ENCODE measurements around the gene GSG1.

The GSG1 gene

DNA sequence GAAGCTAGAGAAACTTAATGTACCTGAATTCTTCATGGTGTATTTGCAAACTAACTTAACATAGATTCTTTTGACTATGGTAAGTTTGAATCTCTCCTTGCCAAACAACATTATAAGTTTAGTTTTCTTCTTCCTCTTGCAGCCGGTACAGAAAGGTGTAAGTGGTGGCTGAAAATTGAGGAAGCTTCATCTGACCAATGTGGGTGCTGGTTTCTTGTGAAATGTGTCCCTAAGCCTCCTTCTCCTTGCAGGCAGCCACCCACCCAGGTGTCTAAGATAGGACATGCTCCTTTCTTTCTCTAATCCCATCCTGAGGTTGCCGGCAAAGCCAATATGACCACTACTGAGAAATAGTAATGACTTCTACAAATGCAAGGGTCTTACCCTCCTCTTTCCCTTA lies 20.6 kb downstream of the GSG1 start:
- DNase-seq (ENCODE audit: low spot score in 2 of 2) (no peak), ATAC-seq (replicated peaks; ENCODE audit: extremely low read depth, poor library complexity, severe bottlenecking) (no peak)
- no peaks in the 10 kb centered on the region for H3K4me1 Mint-ChIP-seq
- no peak overlapping the region for H3K27ac Mint-ChIP-seq (ENCODE audit: low read depth)
- peaks cover 5% of the 10 kb centered on the region for H3K36me3 Mint-ChIP-seq (ENCODE audit: insufficient read depth)
- H3K27me3 Mint-ChIP-seq = no peaks in the 10 kb centered on the region
- no peak overlapping the region for H3K4me3 Mint-ChIP-seq
- H3K9me3 Mint-ChIP-seq = no peaks in the 10 kb centered on the region

DNA sequence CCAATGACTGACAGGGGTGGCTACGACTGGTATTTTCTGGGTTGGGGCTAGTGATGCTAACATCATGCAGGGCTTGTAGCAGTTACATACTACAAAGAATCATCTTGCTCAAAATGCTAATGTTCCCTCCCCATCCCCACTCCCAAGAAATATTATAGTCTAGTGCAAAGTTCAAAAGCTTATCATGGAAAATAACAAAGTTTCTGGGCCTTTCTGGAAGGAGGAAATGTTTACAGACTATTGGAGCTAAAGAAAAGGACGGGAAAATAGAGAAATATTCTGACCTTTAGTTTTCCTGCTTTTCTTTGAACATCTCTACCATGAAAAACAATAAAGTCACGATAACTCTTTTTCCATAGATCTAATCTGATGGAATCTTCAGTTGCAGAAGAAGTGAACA lies 23.2 kb downstream of the GSG1 start:
- no peaks in the 10 kb centered on the region for H3K9me3 Mint-ChIP-seq

DNA sequence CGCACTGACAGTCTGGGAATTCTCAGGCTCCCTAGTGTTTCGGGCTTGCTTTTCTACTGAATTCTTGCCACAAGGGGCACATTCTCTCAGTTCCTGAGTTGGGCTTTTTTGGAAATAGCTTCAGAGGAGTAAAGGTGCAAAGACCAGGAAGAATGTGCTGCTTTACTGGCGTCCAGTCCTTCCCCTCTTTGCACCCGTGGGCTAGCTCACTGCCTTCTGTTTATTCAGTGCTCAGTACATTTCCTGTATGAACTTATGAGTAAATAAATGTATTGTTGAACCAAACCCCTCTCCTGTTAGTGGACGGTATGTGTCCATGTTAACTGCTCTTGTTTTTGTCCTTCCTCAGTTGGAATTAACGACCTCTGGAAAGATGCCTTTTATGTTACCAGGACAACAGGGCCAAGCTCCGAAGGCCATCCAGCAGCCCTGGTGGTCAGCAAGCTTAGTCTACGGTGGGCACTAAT lies 24.0 kb downstream of the GSG1 start:
- no peaks in the 10 kb centered on the region for H3K27me3 Mint-ChIP-seq
- H3K27ac Mint-ChIP-seq (ENCODE audit: low read depth) = no peak overlapping the region
- ATAC-seq (replicated peaks; ENCODE audit: extremely low read depth, poor library complexity, severe bottlenecking) (no peak), DNase-seq (ENCODE audit: low spot score in 2 of 2) (no peak)
- H3K36me3 Mint-ChIP-seq (ENCODE audit: insufficient read depth) = peaks cover 5% of the 10 kb centered on the region
- H3K9me3 Mint-ChIP-seq = no peaks in the 10 kb centered on the region
- H3K4me3 Mint-ChIP-seq = no peak overlapping the region
- no peaks in the 10 kb centered on the region for H3K4me1 Mint-ChIP-seq

More for the DNA sequence above, 23.2 kb downstream of the GSG1 start:
- Mint-ChIP-seq H3K27me3 (no peaks in the 10 kb centered on the region), H3K36me3 (ENCODE audit: insufficient read depth) (peaks cover 5% of the 10 kb centered on the region), H3K4me1 (no peaks in the 10 kb centered on the region), H3K27ac (ENCODE audit: low read depth) (no peak overlapping the region), H3K4me3 (no peak overlapping the region)
- DNase-seq (ENCODE audit: low spot score in 2 of 2) (no peak), ATAC-seq (replicated peaks; ENCODE audit: extremely low read depth, poor library complexity, severe bottlenecking) (no peak)

DNA sequence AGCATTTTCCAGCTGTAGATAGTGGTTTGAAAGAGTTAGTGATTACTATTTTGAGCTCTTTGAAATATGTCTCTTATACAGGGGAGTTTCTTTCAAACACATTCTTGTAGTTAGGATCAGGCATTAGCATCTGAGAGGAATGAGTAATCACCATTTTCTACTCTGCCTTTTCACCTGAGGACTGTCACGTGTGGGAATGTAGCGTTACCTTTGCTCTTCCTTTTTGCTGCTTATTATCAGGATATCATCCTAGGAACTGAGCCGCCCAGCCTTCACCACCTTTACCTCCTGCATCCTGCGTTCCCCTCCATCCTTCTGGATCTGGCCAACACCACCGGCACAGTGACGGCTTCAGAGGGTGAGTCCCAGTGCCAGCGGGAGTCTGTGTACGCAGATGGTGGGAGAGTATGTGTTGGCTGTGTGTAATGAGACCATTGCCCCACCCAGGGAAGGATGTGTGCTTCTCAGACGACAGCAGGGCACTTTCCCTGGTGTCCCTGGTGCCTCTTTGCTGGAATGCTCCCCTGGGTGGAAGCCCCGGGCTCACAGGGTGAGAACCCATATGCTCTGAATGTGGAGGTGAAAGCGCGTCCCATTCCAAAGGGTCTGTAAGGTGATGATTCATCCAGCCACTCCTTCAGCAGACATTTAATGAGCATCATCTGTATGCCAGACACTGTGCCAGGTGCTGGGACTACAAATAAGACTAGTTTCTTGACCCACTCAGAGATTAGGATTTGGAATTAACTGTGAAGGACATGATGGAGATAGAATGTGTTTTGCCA lies 27.5 kb downstream of the GSG1 start:
- Mint-ChIP-seq H3K27me3 (no peaks in the 10 kb centered on the region), H3K4me3 (no peak overlapping the region), H3K36me3 (ENCODE audit: insufficient read depth) (peaks cover 2% of the 10 kb centered on the region), H3K4me1 (no peaks in the 10 kb centered on the region), H3K27ac (ENCODE audit: low read depth) (no peak overlapping the region), H3K9me3 (no peaks in the 10 kb centered on the region)
- ATAC-seq (replicated peaks; ENCODE audit: extremely low read depth, poor library complexity, severe bottlenecking) (no peak), DNase-seq (ENCODE audit: low spot score in 2 of 2) (no peak)

DNA sequence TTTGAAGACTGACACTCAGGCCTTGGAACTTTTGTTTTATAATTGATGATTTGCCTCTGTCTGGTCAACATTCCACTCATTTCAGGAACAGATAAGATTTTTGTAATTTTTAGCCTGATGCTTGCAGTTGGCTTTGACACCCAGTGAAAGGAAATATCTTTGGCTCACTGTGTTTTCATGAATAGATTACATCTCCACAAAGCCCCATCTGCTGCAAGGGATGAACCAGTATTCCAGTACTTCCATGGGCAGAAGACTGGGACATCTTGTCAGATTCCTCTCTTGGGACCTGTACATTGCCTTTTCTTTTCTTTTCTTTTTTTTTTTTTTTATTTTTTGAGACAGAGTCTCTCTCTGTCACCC lies 28.4 kb downstream of the GSG1 start:
- H3K9me3 Mint-ChIP-seq = no peaks in the 10 kb centered on the region
- ATAC-seq (replicated peaks; ENCODE audit: extremely low read depth, poor library complexity, severe bottlenecking) (no peak), DNase-seq (ENCODE audit: low spot score in 2 of 2) (no peak)
- no peak overlapping the region for H3K27ac Mint-ChIP-seq (ENCODE audit: low read depth)
- no peak overlapping the region for H3K4me3 Mint-ChIP-seq
- no peaks in the 10 kb centered on the region for H3K4me1 Mint-ChIP-seq
- peaks cover 2% of the 10 kb centered on the region for H3K36me3 Mint-ChIP-seq (ENCODE audit: insufficient read depth)
- H3K27me3 Mint-ChIP-seq = no peaks in the 10 kb centered on the region

DNA sequence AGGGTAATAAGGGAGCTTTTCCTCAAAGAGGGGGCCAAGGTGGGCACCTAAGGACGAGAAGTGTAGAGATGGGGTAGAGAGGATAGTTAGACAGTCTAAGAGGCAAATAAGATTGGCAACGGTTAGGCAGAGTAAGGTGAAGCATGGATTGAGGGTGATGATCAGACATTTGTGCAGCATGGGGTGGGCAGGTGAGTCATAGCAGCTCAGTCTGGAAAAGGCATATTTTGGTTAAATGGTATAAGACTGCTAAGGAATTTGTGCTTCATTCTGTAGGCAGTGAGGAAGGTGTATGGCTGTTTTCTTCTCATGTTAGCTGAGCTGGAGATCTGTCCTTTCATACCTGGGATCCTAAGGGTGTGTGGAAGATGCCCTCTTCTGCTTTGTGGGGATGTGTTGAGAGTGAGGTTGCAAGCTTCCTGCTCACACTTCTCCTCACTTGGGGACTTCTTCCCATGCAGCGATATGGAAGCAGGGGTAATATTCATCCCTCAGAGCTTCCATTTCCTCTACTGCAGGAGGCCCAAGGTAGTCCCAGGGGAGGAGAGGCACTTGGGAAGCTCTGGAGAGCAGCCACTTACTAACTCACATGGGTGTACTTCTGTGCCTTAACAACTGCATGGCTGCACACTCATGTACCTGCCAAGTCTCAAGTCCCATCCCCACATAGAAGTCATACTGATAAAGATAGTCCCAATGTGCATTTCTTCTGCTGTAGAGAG lies 28.9 kb downstream of the GSG1 start:
- no peaks in the 10 kb centered on the region for H3K36me3 Mint-ChIP-seq (ENCODE audit: insufficient read depth)
- DNase-seq (ENCODE audit: low spot score in 2 of 2) (no peak), ATAC-seq (replicated peaks; ENCODE audit: extremely low read depth, poor library complexity, severe bottlenecking) (no peak)
- H3K27ac Mint-ChIP-seq (ENCODE audit: low read depth) = no peak overlapping the region
- no peaks in the 10 kb centered on the region for H3K9me3 Mint-ChIP-seq
- no peak overlapping the region for H3K4me3 Mint-ChIP-seq
- H3K27me3 Mint-ChIP-seq = no peaks in the 10 kb centered on the region
- H3K4me1 Mint-ChIP-seq = no peaks in the 10 kb centered on the region

DNA sequence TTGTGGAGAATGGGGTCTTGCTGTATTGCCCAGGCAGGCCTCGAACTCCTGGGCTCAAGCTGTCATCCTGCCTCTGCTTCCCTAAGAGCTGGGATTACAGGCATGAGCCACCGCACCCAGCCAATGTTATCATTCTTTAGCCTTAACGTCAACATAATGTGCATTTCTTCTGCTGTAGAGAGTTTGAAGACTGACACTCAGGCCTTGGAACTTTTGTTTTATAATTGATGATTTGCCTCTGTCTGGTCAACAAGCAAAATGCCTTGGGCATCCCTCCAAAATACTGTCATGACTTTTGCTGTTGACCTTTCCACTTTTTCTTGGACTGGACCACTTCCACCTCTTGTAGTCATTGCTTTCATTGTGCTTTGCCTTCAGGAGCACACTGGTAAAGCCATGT lies 30.3 kb downstream of the GSG1 start:
- ATAC-seq (replicated peaks; ENCODE audit: extremely low read depth, poor library complexity, severe bottlenecking) (no peak), DNase-seq (ENCODE audit: low spot score in 2 of 2) (no peak)
- Mint-ChIP-seq H3K9me3 (no peaks in the 10 kb centered on the region), H3K27ac (ENCODE audit: low read depth) (no peak overlapping the region), H3K4me1 (no peaks in the 10 kb centered on the region), H3K36me3 (ENCODE audit: insufficient read depth) (no peaks in the 10 kb centered on the region), H3K27me3 (no peaks in the 10 kb centered on the region), H3K4me3 (no peak overlapping the region)

DNA sequence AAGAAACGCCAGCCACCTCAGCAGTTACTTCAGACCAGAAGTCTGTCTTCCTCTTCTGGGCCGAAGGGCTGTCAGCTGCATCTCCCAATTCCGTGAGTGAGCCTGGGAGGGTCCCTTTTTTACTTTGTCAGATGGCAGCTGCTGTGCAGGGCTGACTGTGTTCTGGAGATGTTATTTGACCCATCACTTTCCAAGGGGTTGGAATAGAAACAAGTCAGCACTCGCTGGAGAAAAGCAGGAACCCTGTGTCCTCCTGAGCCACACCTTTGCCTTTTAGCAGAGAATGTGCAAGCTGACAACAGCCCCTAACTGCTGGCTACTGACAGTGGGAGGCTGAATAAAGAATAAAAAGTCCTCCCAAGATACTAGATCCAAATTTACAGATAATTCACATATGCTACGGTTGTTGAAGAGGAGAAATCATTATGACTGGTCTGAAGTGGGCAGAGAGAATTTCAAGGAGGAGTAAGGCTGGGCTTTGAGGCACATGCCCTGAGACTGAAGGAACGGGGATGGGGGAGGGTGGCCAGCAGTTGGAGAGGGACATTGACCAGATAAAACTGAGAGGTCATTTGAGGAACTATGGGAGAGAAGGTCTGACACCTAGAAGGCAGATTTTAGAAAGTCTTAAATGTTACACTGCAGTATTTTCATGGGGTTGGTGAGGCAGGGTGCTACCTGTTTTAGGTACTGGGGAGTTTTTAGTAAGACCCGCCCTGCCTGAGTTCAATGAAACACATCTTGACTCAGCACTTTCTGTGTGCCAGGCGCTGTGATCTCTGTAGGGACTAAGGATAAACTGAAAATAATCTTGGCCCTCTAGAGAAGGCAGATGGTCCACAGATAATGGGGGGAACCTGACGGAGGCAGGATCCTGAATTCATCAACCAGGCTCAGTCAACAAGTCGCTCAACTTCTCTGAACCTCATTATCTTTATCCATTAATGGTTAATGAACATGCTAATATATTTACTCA lies 31.9 kb downstream of the GSG1 start:
- H3K27me3 Mint-ChIP-seq = no peaks in the 10 kb centered on the region
- H3K9me3 Mint-ChIP-seq = no peaks in the 10 kb centered on the region
- ATAC-seq (replicated peaks; ENCODE audit: extremely low read depth, poor library complexity, severe bottlenecking) = no peak
- H3K36me3 Mint-ChIP-seq (ENCODE audit: insufficient read depth) = peaks cover 3% of the 10 kb centered on the region
- no peak overlapping the region for H3K27ac Mint-ChIP-seq (ENCODE audit: low read depth)
- no peak for DNase-seq (ENCODE audit: low spot score in 2 of 2)
- H3K4me3 Mint-ChIP-seq = no peak overlapping the region
- peaks cover 7% of the 10 kb centered on the region for H3K4me1 Mint-ChIP-seq

DNA sequence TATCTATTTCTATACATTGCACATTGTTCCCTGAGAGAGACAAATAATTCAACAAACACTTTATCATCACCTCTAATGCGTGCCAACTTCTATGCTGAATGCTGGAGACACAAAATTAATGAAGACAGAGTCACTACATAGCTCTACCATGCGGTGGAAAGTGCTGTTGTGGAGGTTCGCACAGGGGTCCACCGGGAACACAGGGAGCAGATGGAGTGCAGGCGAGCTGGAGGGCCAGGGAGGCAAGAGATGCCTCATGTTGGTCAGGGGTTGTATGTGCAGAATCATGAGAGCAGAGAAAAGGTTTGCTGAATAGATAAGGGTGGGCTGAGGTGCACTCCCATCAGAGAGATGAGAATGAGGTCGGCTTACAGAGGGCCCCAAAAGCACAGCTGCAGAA lies 34.1 kb downstream of the GSG1 start:
- H3K36me3 Mint-ChIP-seq (ENCODE audit: insufficient read depth) = peaks cover 3% of the 10 kb centered on the region
- no peaks in the 10 kb centered on the region for H3K27me3 Mint-ChIP-seq
- H3K4me1 Mint-ChIP-seq = peaks cover 7% of the 10 kb centered on the region
- no peak for DNase-seq (ENCODE audit: low spot score in 2 of 2)
- no peak overlapping the region for H3K27ac Mint-ChIP-seq (ENCODE audit: low read depth)
- no peaks in the 10 kb centered on the region for H3K9me3 Mint-ChIP-seq
- H3K4me3 Mint-ChIP-seq = no peak overlapping the region
- no peak for ATAC-seq (replicated peaks; ENCODE audit: extremely low read depth, poor library complexity, severe bottlenecking)

DNA sequence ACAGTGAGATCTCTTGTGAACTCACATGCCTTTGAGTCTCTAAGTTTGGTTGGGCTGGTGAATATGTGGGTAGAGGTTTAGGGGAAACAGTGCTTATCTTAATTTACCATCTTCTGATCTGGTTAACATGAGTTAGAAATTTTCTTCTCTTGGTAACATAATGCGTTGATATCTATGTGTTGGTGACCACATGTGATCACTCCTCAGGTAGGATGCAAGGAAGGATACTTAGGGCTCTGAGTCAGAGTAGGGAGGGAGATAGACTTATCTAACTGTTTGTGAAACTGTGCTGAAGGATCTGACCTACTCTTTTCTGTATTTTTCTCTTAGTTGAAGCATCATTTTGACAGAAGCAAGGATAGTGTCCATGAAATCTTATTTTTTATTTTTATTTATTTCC lies 36.1 kb downstream of the GSG1 start:
- no peak overlapping the region for H3K27ac Mint-ChIP-seq (ENCODE audit: low read depth)
- H3K4me3 Mint-ChIP-seq = no peak overlapping the region
- H3K27me3 Mint-ChIP-seq = no peaks in the 10 kb centered on the region
- peaks cover 4% of the 10 kb centered on the region for H3K36me3 Mint-ChIP-seq (ENCODE audit: insufficient read depth)
- no peaks in the 10 kb centered on the region for H3K9me3 Mint-ChIP-seq
- H3K4me1 Mint-ChIP-seq = peaks cover 7% of the 10 kb centered on the region
- no peak for DNase-seq (ENCODE audit: low spot score in 2 of 2)
- peak; percentile 36 for ATAC-seq (replicated peaks; ENCODE audit: extremely low read depth, poor library complexity, severe bottlenecking)

DNA sequence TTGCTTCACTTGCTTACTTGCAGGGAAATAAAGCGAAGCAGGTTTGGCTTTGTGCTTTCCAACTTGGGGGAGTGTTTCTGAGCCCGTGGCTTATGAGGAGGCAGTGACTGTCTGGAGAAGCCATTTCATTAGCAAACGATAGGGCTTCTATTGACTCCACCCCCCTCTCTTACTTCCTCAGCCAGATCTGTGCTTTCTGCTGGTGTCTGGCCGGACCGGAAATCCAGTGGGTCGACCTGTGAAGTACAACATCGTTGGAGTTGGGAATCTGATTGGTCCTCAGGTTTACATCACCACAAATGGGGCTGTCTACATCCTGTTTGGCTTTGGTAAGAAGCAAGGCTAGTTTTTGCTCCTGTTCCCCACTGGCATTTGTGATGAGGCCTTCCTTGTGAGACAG lies 37.0 kb downstream of the GSG1 start:
- no peak overlapping the region for H3K27ac Mint-ChIP-seq (ENCODE audit: low read depth)

DNA sequence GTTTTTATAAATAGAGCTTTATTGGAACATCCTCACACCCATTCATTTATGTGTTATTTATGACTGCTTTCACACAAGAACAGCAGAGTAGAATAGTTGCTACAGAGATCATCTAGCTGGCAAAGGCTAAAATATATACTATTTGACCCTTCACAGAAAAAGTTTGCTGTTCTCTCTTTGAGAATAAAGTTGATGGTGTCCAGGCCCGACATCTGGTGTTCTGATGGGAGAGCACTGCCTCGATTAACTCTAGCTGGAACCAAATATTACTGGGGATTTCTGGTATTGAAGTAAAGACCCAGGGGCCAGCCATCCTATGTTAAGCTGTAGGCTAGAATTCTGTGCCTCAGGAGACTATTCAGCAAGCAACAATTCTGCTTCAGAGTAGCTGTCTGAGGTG lies 37.5 kb downstream of the GSG1 start:
- Mint-ChIP-seq H3K27ac (ENCODE audit: low read depth) (no peak overlapping the region), H3K27me3 (no peaks in the 10 kb centered on the region), H3K9me3 (no peaks in the 10 kb centered on the region), H3K4me1 (peaks cover 7% of the 10 kb centered on the region), H3K4me3 (no peak overlapping the region), H3K36me3 (ENCODE audit: insufficient read depth) (peaks cover 5% of the 10 kb centered on the region)
- DNase-seq (ENCODE audit: low spot score in 2 of 2) (no peak), ATAC-seq (replicated peaks; ENCODE audit: extremely low read depth, poor library complexity, severe bottlenecking) (no peak)

More for the DNA sequence above, 37.0 kb downstream of the GSG1 start:
- Mint-ChIP-seq H3K9me3 (no peaks in the 10 kb centered on the region), H3K4me1 (peaks cover 7% of the 10 kb centered on the region), H3K27me3 (no peaks in the 10 kb centered on the region), H3K4me3 (no peak overlapping the region), H3K36me3 (ENCODE audit: insufficient read depth) (peaks cover 4% of the 10 kb centered on the region)
- DNase-seq (ENCODE audit: low spot score in 2 of 2) (no peak), ATAC-seq (replicated peaks; ENCODE audit: extremely low read depth, poor library complexity, severe bottlenecking) (peak; percentile 28)
